Panc1 (cell line): ENCODE data around the gene ARMC2. TPM values are rescaled to one million over a fixed set of nuclear protein-coding genes. Genes with fewer than 3 reads are reported as not detected.

Source experiments
- ATAC-seq: fragments of 200-7000 bp; cut with Tn5 transposase; 2 replicates; pipeline ENCODE4 v1.9.1; 2020; ENCODE audit warnings: mild to moderate bottlenecking, moderate library complexity
- BruUV-seq: library from RNA; stranded (reverse); fragments of 400-500 nt; replicated peaks from 2 replicates; lab custom pipeline; 2021; lab: Mats Ljungman, UMichigan
- CTCF ChIA-PET: fragments of 300-600 bp; sonication (Branson Sonifier 250); formaldehyde crosslinking; loops from one replicate; lab custom pipeline; 2022; ENCODE audit warnings: antibody characterized with exemption; lab: Charles Lee
- POLR2A ChIA-PET: fragments of 300-600 bp; sonication (Branson Sonifier 250); formaldehyde crosslinking; loops from one replicate; lab custom pipeline; 2022; ENCODE audit warnings: antibody characterized with exemption; lab: Charles Lee
- DNase-seq: peaks from one replicate; pipeline ENCODE4 v3.0.0-alpha.2; 2010; ENCODE audit warnings: low read depth, low spot score
- H3K27ac ChIP-seq: 2 replicates; pipeline ENCODE4 v1.5.1; 2011; ENCODE audit warnings: mild to moderate bottlenecking, low read length, inconsistent platforms
- H3K27me3 ChIP-seq: fragments of 200-500 bp; sonication (Bioruptor generic); 2 replicates; pipeline ENCODE4 v1.6.0; 2014; ENCODE audit warnings: low read length, inconsistent platforms; ENCODE audit not compliant: control insufficient read depth, insufficient read depth
- H3K36me3 ChIP-seq: fragments of 200-500 bp; sonication (Bioruptor generic); 2 replicates; pipeline ENCODE4 v1.5.1; 2014; ENCODE audit warnings: inconsistent platforms, mild to moderate bottlenecking, low read length, moderate library complexity; ENCODE audit not compliant: control insufficient read depth, insufficient read depth
- H3K4me1 ChIP-seq: 2 replicates; pipeline ENCODE4 v1.5.1; 2011; ENCODE audit warnings: inconsistent platforms, mild to moderate bottlenecking, low read length, moderate library complexity; ENCODE audit not compliant: control insufficient read depth, insufficient read depth
- H3K4me3 ChIP-seq, 2 experiments: 2 replicates each; pipeline ENCODE4 v1.5.1; 2011 to 2012; ENCODE audit warnings: low read depth in 2 of 2, low read length in 2 of 2, mild to moderate bottlenecking in 2 of 2, inconsistent platforms in 1 of 2, moderate library complexity in 1 of 2
- H3K9me3 ChIP-seq: fragments of 200-500 bp; sonication (Bioruptor generic); 2 replicates; pipeline ENCODE4 v1.5.1; 2014; ENCODE audit warnings: low read depth, mild to moderate bottlenecking, inconsistent platforms, low read length, moderate library complexity; ENCODE audit not compliant: control insufficient read depth, insufficient read depth
- CTCF ChIP-seq: fragments of 450-650 bp; IDR thresholded peaks from 2 replicates; pipeline ENCODE4 v1.5.1; 2017; ENCODE audit warnings: mild to moderate bottlenecking
- POLR2AphosphoS5 ChIP-seq: IDR thresholded peaks from 2 replicates; pipeline ENCODE4 v1.6.1; 2012; ENCODE audit warnings: mild to moderate bottlenecking, low read depth, low read length, moderate library complexity
- REST ChIP-seq, 2 experiments: IDR thresholded peaks; 2 replicates each; pipeline ENCODE4 v1.6.1; 2011 to 2012; ENCODE audit warnings: low read depth in 2 of 2, control low read depth in 1 of 2, low read length in 1 of 2, mild to moderate bottlenecking in 1 of 2, moderate library complexity in 1 of 2; ENCODE audit not compliant: insufficient read depth in 1 of 2
- SIN3A ChIP-seq: IDR thresholded peaks from 2 replicates; pipeline ENCODE4 v1.6.1; 2012; ENCODE audit warnings: low read depth, mild to moderate bottlenecking, low read length, moderate library complexity, borderline replicate concordance; ENCODE audit not compliant: insufficient read depth
- TCF7L2 ChIP-seq: IDR thresholded peaks from 2 replicates; pipeline ENCODE4 v1.6.1; 2011; ENCODE audit warnings: mild to moderate bottlenecking, low read depth, low read length, inconsistent platforms
- in situ Hi-C: cut with HindIII; loops from 2 replicates; pipeline ENCODE4 v1.10.0; 2016; ENCODE audit warnings: low sequenced_read_pairs, low pct_unique_long_range_greater_than_20kb
- intact Hi-C: fragments of 100-400 bp; cut with micrococcal nuclease; formaldehyde crosslinking; loops from one replicate; pipeline ENCODE4 v1.10.0; 2022; ENCODE audit not compliant: unreplicated experiment
- total RNA-seq: library from RNA; stranded (reverse); gene quantifications from one replicate; pipeline ENCODE4 v1.2.1, GENCODE V29; 2021; ENCODE audit not compliant: unreplicated experiment

The ARMC2 gene
- total RNA-seq, 1 experiment from 2014 or later: 9.3 TPM

DNA sequence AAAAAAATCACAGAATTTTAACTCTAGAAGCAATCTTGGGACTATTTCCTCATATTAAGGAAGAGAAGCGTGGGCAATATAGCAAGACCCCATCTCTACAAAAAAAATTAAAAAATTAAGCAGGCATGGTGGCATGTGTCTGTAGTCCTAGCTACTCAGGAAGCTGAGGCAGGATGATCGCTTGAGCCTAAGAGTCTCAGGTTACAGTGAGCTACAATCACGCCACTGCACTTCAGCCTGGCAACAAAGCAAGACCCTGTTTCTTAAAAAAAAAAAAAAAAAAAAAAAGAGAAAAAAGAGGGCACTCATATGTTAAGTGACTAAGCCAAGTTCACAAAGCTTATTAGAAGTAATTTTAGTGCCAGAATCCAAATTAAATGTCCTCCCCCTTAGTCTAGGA is 145.7 kb downstream of the ARMC2 start:
- H3K9me3 ChIP-seq: no peaks in the 10 kb centered on the region
- ATAC-seq (no peak), DNase-seq (no peak)
- in situ Hi-C loops (no loop called here), intact Hi-C loops (no loop called here)
- no TSS peak for BruUV-seq
- TF ChIP-seq SIN3A (no peak), TCF7L2 (no peak)
- H3K36me3 ChIP-seq: no peaks in the 10 kb centered on the region
- ChIA-PET CTCF (interaction anchor here (0.6 kb wide), 1 partner anchor 75 kb away, joined by 5 read pairs; no protein-coding TSS in a partner anchor), POLR2A (interaction anchor here (0.6 kb wide), 2 partner anchors 574 to 785 kb away, joined by 4 to 14 read pairs; no protein-coding TSS in a partner anchor)
- H3K27me3 ChIP-seq: no peaks in the 10 kb centered on the region
- H3K4me3 ChIP-seq: no peak overlapping the region
- H3K4me1 ChIP-seq: no peaks in the 10 kb centered on the region
- H3K27ac ChIP-seq: no peak overlapping the region

GRCh38 chr6:108995296-108995695 is 147.1 kb downstream of the ARMC2 start:
- H3K4me3 ChIP-seq: no peak overlapping the region
- no peak for ATAC-seq
- H3K36me3 ChIP-seq: no peaks in the 10 kb centered on the region
- H3K27me3 ChIP-seq: no peaks in the 10 kb centered on the region
- in situ Hi-C loops (no loop called here), intact Hi-C loops (no loop called here)
- BruUV-seq: no TSS peak
- CTCF ChIA-PET: no interaction called here
- POLR2A ChIA-PET: no interaction called here
- no peak for DNase-seq
- no peaks in the 10 kb centered on the region for H3K9me3 ChIP-seq
- H3K4me1 ChIP-seq: no peaks in the 10 kb centered on the region
- no peak overlapping the region for H3K27ac ChIP-seq
- TF ChIP-seq SIN3A: no peak
- TF ChIP-seq POLR2AphosphoS5: no peak
- TF ChIP-seq TCF7L2: no peak
- TF ChIP-seq REST (IDR thresholded peaks at IDR 0.05; ENCODE audit: insufficient read depth in 1 of 2, low read depth in 2 of 2, low read length in 1 of 2): no peak
- TF ChIP-seq CTCF: no peak

- no peaks in the 10 kb centered on the region for H3K27me3 ChIP-seq
- ATAC-seq: no peak
- no peak for DNase-seq
- no peak for TF ChIP-seq CTCF
- TF ChIP-seq POLR2AphosphoS5: no peak
- no peak for TF ChIP-seq REST (IDR thresholded peaks at IDR 0.05; ENCODE audit: insufficient read depth in 1 of 2, low read depth in 2 of 2, low read length in 1 of 2)
- no peak for TF ChIP-seq SIN3A
- TF ChIP-seq TCF7L2: no peak
- CTCF ChIA-PET: no interaction called here
- in situ Hi-C loops (no loop called here), intact Hi-C loops (no loop called here)
- no peak overlapping the region for H3K4me3 ChIP-seq
- POLR2A ChIA-PET: no interaction called here
- no peaks in the 10 kb centered on the region for H3K4me1 ChIP-seq
- no peaks in the 10 kb centered on the region; the same call in 1 of the 2 replicates for H3K36me3 ChIP-seq
- H3K27ac ChIP-seq: no peak overlapping the region
- H3K9me3 ChIP-seq: no peaks in the 10 kb centered on the region
- no TSS peak for BruUV-seq
Measured at GRCh38 chr6:108996208-108996607, 148.0 kb downstream of the ARMC2 start.
